Stimulated activated naive B cell treated with anti-CD40 and anti-IgM and Interleukin-4, amounts not matched to agents 10 μg/mL and 1 μg/mL and 100 μg/mL, for 72 hours (primary cell): ENCODE data around the gene ROBO2.

ENCODE experiments used
- ATAC-seq, 2 donors: fragments of 150-1000 bp; cut with Tn5 transposase; replicated peaks; 2 replicates each; pipeline ENCODE4 v1.10.0; 2021; ENCODE audit warnings: moderate library complexity in 1 of 2
- DNase-seq: peaks from one replicate; pipeline ENCODE4 v3.0.0; 2021
- H3K27ac Mint-ChIP-seq: one replicate; pipeline ENCODE4 v1.8.0; 2022; ENCODE audit warnings: mild to moderate bottlenecking, mixed read lengths
- H3K27me3 Mint-ChIP-seq, 2 donors: one replicate each; pipeline ENCODE4 v1.8.0; 2022; ENCODE audit warnings: mixed read lengths in 2 of 2
- H3K36me3 Mint-ChIP-seq, 2 donors: one replicate each; pipeline ENCODE4 v1.8.0; 2022; ENCODE audit warnings: mixed read lengths in 2 of 2, mild to moderate bottlenecking in 1 of 2
- H3K4me1 Mint-ChIP-seq, 2 donors: one replicate each; pipeline ENCODE4 v1.8.0; 2022; ENCODE audit warnings: mixed read lengths in 2 of 2, mild to moderate bottlenecking in 1 of 2
- H3K4me3 Mint-ChIP-seq, 2 donors: one replicate each; pipeline ENCODE4 v1.8.0; 2022; ENCODE audit warnings: mild to moderate bottlenecking in 2 of 2, mixed read lengths in 2 of 2, moderate library complexity in 1 of 2
- H3K9me3 Mint-ChIP-seq, 2 donors: one replicate each; pipeline ENCODE4 v1.8.0; 2022; ENCODE audit warnings: mixed read lengths in 2 of 2, mild to moderate bottlenecking in 1 of 2

The ROBO2 gene

DNA sequence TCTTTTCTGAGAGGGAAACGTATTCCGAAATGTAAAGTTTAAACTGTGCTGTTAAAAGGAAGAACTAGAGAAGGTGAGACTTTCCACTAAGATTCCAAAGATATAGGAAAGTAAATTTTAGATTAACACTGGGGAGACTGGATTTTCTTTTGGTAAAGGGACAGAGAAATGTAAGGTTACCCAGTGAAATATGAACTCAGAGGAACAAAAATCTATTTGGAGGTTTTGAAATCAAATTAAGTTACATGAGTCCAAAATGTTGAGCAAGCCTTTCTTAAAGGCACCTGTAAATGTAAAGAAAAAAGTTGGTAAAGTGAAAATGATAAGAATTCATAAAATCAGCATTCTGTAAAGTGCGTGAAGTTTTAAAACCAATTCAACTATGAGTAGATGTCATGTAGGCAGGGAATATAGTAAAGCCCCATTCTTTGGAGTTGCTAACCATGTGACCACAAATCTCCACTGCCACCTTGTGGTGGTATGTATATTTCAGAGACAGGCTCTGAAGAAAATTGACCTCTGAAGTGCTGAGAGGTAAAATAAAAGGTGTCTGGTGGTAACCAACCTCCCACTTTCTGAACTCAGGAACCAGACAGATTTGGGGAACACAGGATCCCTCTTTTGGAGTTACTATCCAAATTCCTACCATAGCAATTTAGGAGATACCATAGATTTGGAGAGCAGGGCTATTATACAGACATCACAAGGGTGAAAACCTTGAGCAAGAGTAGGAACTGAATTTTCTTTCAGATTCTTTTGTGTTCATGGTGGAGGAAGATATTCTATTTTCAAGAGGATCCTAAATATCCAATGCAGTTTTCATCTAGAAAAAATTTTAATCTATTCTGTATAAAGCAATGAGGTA is 215.3 kb downstream of the ROBO2 start:
- ATAC-seq (peak; percentile 57 to 61), DNase-seq (no peak)
- no peak overlapping the region for H3K4me3 Mint-ChIP-seq
- no peaks in the 10 kb centered on the region for H3K4me1 Mint-ChIP-seq
- H3K36me3 Mint-ChIP-seq, result no peaks in the 10 kb centered on the region
- H3K27me3 Mint-ChIP-seq, result peaks cover 0 to 3% of the 10 kb centered on the region in 2 donors
- H3K9me3 Mint-ChIP-seq, result peaks cover 0 to 3% of the 10 kb centered on the region in 2 donors
- H3K27ac Mint-ChIP-seq, result no peak overlapping the region

DNA sequence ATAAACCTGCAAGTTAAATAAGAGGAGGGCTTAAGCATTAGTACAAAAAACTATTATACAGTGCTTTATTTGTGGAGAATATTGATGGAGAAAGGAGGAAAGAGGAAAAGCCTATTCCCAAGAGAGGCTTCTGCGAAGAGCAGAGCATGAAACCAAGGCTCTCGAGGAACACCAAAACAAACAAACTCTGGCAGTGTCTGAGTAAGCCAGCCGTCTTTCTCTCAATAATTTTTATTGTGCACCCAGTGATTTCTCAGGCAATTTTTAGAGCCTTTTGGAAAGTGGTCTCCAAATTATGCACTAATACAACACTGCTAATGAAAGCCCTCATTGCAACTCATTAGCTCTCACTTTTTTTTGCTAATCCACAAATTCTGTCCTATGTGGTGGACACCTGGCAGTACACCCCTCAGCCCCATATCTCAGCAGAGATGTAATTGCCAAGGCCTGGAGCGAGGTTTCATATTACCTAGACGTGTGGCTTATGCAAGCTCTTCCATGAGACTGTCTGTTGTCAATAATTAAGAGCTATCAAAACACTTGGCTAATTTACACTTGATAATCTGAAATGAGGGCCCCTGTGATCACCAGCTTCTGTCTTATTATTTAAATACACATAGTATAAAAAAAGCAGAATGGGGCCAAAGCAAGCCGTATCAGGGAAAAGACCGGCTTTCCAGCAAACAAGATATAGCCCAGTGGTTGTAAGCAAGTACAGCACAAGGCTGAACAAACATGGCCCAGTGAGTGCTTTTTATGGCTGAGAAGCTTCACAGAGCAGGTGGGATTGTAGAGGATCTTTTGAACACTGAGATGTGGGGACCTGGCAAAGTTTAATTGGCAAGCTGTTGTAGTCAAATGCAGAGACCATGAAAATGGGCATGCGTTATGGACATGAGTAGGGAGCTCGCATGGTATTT is 216.9 kb downstream of the ROBO2 start:
- H3K4me3 Mint-ChIP-seq, result no peak overlapping the region
- H3K27me3 Mint-ChIP-seq, result peaks cover 0 to 3% of the 10 kb centered on the region in 2 donors
- peaks cover 3 to 4% of the 10 kb centered on the region in 2 donors for H3K9me3 Mint-ChIP-seq
- DNase-seq (no peak), ATAC-seq (no peak)
- no peaks in the 10 kb centered on the region for H3K4me1 Mint-ChIP-seq
- H3K36me3 Mint-ChIP-seq, result no peaks in the 10 kb centered on the region
- H3K27ac Mint-ChIP-seq, result no peak overlapping the region

DNA sequence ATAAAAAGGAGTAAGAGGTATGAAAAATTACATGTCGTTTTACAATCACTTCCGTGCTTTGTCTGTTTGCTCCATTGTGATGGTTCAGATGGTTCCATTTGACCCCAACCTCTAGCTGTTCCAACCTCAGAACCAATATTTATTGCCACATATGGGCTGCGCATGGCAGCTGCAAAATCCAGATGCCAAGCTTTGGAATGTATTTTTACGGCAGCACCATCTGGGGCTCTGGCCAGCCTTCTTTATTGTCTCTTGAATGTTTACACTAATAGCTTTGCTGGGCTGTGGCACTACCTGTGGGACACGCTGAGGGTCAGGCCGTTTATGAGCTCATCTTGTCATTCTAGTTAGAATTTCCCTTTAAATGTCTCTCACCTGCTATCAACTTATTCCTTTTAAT is 219.8 kb downstream of the ROBO2 start:
- no peak overlapping the region for H3K4me3 Mint-ChIP-seq
- no peak overlapping the region for H3K27ac Mint-ChIP-seq
- no peaks in the 10 kb centered on the region for H3K4me1 Mint-ChIP-seq
- DNase-seq (no peak), ATAC-seq (no peak)
- peaks cover 0 to 3% of the 10 kb centered on the region in 2 donors for H3K27me3 Mint-ChIP-seq
- no peaks in the 10 kb centered on the region for H3K36me3 Mint-ChIP-seq
- peaks cover 3 to 6% of the 10 kb centered on the region in 2 donors for H3K9me3 Mint-ChIP-seq

DNA sequence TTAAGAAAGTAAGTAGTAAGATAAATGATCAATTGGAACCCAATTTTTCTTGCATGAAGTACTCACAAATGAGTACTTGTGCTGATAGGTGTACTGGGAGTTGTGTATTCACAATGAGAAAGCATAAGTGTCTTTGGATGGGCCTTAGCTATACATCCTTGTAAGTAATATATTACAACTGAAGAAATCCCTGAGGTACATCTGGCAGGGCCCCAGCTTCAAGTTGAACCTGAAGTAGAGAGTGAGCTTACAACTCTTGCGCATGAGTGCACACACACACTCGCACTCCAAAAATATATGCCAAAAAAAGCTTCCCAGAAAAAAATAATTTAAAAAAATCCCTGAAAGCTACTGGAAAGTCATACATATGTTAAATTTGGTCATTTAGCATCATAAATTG is 222.5 kb downstream of the ROBO2 start:
- Mint-ChIP-seq H3K4me1 (no peaks in the 10 kb centered on the region), H3K9me3 (peaks cover 3 to 10% of the 10 kb centered on the region in 2 donors), H3K27me3 (no peaks in the 10 kb centered on the region), H3K27ac (no peak overlapping the region), H3K4me3 (no peak overlapping the region), H3K36me3 (no peaks in the 10 kb centered on the region)
- ATAC-seq (no peak), DNase-seq (no peak)

DNA sequence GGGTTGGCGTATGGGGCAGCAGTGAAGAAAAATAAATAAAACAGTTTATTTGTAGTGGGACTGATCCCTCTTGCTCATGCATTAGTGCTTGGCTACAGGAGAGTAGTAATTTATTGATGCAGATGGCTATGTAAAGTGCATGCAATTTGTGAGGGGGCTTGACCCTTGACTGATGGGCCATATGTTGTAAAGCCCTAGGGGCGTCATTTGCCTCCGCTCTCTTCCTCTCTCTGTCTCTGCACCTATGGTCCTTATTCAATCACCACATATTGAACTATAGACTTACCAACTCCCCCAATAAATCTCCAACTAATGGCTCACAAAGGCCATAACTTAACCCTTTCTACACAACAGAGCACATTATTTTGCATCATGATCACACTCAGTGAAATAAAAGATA is 227.7 kb downstream of the ROBO2 start:
- ATAC-seq, result no peak
- no peak overlapping the region for H3K27ac Mint-ChIP-seq
- no peak overlapping the region for H3K4me3 Mint-ChIP-seq
- H3K9me3 Mint-ChIP-seq, result peaks cover 0 to 5% of the 10 kb centered on the region in 2 donors
- no peaks in the 10 kb centered on the region for H3K36me3 Mint-ChIP-seq
- no peaks in the 10 kb centered on the region for H3K27me3 Mint-ChIP-seq
- H3K4me1 Mint-ChIP-seq, result no peaks in the 10 kb centered on the region
- DNase-seq, result no peak

DNA sequence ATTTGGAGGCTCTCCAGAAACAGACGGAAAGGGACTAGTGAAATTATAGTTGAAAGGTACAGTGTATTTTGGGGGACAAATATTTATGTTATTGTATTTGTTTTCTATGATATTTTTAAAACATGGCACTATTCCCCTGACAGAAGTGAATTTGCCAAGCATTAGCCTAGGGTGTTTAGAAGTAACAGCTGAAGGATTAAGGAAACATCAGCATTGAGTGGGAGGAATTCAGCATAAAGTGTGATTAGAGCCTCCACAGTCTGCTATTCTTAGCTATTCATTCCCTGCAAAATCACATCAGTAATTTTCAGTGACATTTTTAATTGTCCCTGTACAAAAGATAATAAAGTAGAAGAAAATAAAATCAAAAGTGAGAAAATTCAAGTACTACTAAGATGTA is 231.4 kb downstream of the ROBO2 start:
- no peaks in the 10 kb centered on the region for H3K27me3 Mint-ChIP-seq
- no peaks in the 10 kb centered on the region for H3K4me1 Mint-ChIP-seq

DNA sequence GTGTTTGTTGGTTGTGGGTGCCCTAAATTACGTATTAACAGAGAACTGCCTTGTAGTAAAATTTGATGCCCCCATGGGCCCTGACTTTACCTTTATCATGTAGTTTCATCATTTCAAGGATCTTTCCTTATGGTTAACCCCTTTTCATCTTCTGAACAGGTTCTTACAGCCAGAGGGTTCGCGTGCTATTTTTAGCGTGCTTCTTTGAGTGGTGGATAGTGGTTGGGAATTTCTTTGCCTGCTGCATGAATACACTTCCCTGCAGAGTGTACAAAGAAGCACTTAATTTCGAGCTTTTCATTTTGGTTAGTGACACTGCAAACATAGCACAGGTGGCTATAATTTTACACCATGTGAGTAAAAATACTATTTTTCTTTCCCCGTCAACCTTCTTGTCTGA is 231.8 kb downstream of the ROBO2 start:
- no peaks in the 10 kb centered on the region for H3K9me3 Mint-ChIP-seq
- DNase-seq (no peak), ATAC-seq (no peak)
- H3K4me1 Mint-ChIP-seq, result no peaks in the 10 kb centered on the region
- no peak overlapping the region for H3K4me3 Mint-ChIP-seq
- no peak overlapping the region for H3K27ac Mint-ChIP-seq
- H3K27me3 Mint-ChIP-seq, result no peaks in the 10 kb centered on the region
- H3K36me3 Mint-ChIP-seq, result no peaks in the 10 kb centered on the region

More for the DNA sequence above, 231.4 kb downstream of the ROBO2 start:
- no peaks in the 10 kb centered on the region for H3K36me3 Mint-ChIP-seq
- peaks cover 0 to 2% of the 10 kb centered on the region in 2 donors for H3K9me3 Mint-ChIP-seq
- no peak for ATAC-seq
- H3K27ac Mint-ChIP-seq, result no peak overlapping the region
- DNase-seq, result no peak
- no peak overlapping the region for H3K4me3 Mint-ChIP-seq

DNA sequence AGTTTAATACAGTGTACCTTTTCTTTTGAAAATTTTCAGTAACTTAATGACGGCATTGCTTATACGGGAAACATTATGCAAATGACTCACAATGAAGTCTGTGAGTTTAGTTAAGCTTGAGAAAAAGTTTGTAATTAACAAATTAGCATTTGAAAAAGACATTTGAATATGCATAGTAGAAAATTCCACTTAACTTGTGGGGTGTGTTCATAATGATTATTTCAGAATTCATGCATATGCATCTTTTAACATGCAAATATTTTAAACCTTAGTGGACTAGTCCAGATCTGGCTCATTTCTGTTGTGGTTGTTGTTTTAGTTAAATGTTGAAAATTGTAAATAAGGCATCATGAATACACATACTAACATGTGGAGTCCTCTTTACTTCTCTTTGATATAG is 239.4 kb downstream of the ROBO2 start:
- no peaks in the 10 kb centered on the region for H3K36me3 Mint-ChIP-seq
- peaks cover 2 to 4% of the 10 kb centered on the region in 2 donors for H3K9me3 Mint-ChIP-seq
- H3K4me1 Mint-ChIP-seq, result no peaks in the 10 kb centered on the region

DNA sequence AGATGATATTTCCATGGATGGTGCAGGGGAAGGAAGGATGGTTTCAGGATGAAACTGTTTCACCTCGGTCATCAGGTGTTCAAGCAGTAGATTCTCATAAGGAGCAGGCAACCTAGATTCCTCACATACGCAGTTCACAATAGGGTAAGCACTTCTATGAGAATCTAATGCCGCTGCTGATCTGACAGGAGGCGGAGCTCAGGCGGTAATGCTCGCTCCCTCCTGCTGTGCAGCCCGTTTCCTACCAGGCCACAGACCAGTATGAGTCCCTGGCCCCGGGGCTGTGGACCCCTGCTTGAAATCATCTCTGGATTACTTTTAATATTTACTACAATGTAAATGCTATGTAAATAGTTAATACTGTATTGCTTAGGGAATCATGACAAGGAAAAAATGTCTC is 241.8 kb downstream of the ROBO2 start:
- H3K27me3 Mint-ChIP-seq, result no peaks in the 10 kb centered on the region
- DNase-seq, result no peak
- peaks cover 2 to 4% of the 10 kb centered on the region in 2 donors for H3K9me3 Mint-ChIP-seq
- no peak for ATAC-seq
- H3K4me1 Mint-ChIP-seq, result no peaks in the 10 kb centered on the region
- no peak overlapping the region for H3K27ac Mint-ChIP-seq
- H3K4me3 Mint-ChIP-seq, result no peak overlapping the region
- H3K36me3 Mint-ChIP-seq, result no peaks in the 10 kb centered on the region

More for the DNA sequence above, 239.4 kb downstream of the ROBO2 start:
- Mint-ChIP-seq H3K27ac (no peak overlapping the region), H3K27me3 (no peaks in the 10 kb centered on the region), H3K4me3 (no peak overlapping the region)
- no peak for DNase-seq
- ATAC-seq, result no peak

DNA sequence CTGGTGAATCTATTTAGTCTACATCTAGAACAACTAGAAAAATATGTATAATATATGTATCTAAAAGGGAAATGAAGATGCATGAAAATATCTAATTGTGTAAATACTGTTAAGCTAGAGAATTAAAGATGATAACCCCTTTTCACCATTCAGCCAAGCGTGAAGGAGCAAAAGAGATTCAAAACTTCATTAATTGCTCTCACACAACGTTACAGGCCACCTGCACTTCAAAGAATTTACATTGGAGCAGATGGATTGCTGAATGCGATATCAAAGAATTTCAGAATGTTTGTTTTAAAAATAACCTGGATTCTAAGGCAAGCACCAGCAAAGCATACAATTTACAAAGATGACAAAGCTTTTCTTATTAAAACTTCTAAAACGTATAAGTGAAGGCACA is 243.2 kb downstream of the ROBO2 start:
- Mint-ChIP-seq H3K36me3 (no peaks in the 10 kb centered on the region), H3K27ac (no peak overlapping the region), H3K27me3 (no peaks in the 10 kb centered on the region), H3K4me3 (no peak overlapping the region), H3K4me1 (no peaks in the 10 kb centered on the region), H3K9me3 (no peaks in the 10 kb centered on the region)
- ATAC-seq (no peak), DNase-seq (no peak)

DNA sequence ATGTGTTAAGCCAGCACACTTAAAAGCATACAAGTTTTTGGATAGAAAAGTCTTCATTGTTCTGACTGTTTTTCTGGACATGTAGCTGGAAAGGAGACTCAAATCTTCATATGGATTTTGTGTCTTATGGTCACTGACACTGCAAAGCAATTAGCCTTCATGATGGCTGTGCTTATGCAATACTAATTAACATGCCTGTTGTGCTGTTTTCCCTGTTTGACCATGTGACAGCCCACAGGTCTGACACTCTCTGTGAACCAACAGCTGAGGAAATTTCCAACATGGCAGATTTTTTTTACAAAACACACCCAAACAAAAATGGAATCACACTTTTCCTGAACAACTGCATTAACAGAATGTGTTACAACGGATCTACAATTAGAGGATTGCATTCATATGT is 248.4 kb downstream of the ROBO2 start:
- Mint-ChIP-seq H3K27me3 (no peaks in the 10 kb centered on the region), H3K9me3 (peaks cover 0 to 6% of the 10 kb centered on the region in 2 donors), H3K4me3 (no peak overlapping the region), H3K36me3 (no peaks in the 10 kb centered on the region), H3K4me1 (no peaks in the 10 kb centered on the region), H3K27ac (no peak overlapping the region)
- ATAC-seq (no peak), DNase-seq (no peak)

DNA sequence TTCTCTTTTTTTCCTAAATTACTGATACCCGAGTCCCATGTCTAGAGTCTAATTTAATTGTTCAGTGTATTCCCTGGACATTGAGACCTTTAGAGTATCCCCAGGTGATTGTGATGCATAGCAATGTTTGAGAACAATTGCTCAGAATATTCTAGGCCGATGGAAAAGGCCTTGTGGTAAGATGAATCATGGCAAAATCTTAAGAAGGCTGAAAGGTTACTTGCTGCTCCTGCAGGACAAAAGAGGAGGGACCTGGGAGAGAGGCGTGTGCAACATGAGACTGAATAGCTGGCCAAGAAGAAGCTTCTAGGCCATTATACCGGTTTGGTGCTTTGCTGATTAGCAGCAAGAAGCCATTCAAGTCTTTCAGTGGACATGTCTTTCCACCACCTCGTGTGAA is 256.6 kb downstream of the ROBO2 start:
- no peak overlapping the region for H3K27ac Mint-ChIP-seq
- H3K4me1 Mint-ChIP-seq, result no peaks in the 10 kb centered on the region
- H3K36me3 Mint-ChIP-seq, result no peaks in the 10 kb centered on the region
- DNase-seq (no peak), ATAC-seq (no peak)
- no peaks in the 10 kb centered on the region for H3K27me3 Mint-ChIP-seq
- no peak overlapping the region for H3K4me3 Mint-ChIP-seq
- H3K9me3 Mint-ChIP-seq, result peaks cover 14 to 16% of the 10 kb centered on the region in 2 donors

DNA sequence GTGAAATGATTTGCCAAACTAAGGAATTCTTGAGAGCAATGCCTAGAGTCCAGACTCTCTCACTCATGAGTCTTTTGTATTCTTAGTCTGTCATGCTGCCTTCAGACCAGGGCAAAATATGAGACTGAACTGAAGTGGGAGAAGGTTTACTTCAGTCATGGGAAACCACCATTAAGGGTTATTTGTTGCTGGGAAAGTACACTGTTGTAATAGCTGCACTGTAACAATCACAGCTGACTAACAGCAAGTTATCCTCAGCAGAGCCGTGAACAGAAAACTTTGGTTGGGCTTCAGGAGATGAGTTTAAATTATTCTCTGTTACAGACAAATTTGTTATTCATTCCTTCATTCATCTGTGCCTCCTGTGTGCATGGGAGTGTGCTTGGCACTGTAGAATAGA is 258.5 kb downstream of the ROBO2 start:
- Mint-ChIP-seq H3K9me3 (peaks cover 10 to 14% of the 10 kb centered on the region in 2 donors), H3K36me3 (no peaks in the 10 kb centered on the region), H3K4me3 (no peak overlapping the region), H3K4me1 (no peaks in the 10 kb centered on the region), H3K27me3 (no peaks in the 10 kb centered on the region), H3K27ac (no peak overlapping the region)
- no peak for DNase-seq
- ATAC-seq, result no peak

DNA sequence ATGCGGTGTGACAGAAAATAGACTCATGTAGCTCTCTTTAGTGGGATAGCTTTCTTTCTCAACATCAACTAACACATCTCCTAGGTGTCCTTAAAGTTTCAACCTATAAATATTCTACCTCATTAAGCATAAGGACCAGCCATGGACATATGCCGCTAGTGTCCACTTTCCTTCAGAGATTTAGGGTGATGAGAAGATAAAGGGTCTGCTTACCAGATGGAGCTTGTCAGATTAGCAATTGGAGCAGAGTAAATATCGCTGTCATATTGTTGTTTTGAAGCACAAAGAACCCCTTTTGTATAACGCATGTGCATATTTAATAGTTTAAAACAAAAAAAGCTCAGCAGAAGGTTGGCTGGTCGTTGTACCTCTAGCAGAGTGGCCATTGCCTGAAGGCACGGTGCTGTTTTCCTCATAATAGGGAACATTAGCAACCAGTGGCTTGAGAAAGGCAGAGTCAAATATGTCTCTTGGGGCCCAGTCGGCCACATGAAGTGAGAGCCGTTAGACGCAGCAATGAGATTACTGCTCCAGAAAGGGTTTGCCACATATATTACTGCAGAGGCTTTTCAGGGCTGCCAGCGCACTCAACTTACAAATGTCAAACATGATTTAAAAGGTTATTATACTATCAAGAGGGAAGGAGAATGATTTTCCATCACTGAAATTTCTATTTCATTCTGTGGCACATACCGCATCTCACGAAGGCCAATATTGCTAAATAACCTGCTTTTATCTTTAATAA is 264.2 kb downstream of the ROBO2 start:
- Mint-ChIP-seq H3K36me3 (no peaks in the 10 kb centered on the region), H3K4me1 (no peaks in the 10 kb centered on the region), H3K27ac (no peak overlapping the region), H3K27me3 (no peaks in the 10 kb centered on the region), H3K4me3 (no peak overlapping the region), H3K9me3 (peaks cover 0 to 1% of the 10 kb centered on the region in 2 donors)
- ATAC-seq, result no peak
- no peak for DNase-seq
